Mucosa of stomach (tissue), 1 donor: Measurements from ENCODE around the gene FHOD3.
"Not testable (repeated sequence)": the region's sequence is repeated elsewhere in the genome, so short reads cannot be mapped to it uniquely, and the experiment has no call there.

Experiments used
- H3K27me3 ChIP-seq: one replicate; pipeline ENCODE4 v1.7.0; 2013; ENCODE audit warnings: mild to moderate bottlenecking, low read length; ENCODE audit not compliant: control insufficient read depth, insufficient read depth
- H3K36me3 ChIP-seq: one replicate; pipeline ENCODE4 v1.7.0; 2013; ENCODE audit warnings: low read length; ENCODE audit not compliant: control insufficient read depth, insufficient read depth
- H3K4me1 ChIP-seq: one replicate; pipeline ENCODE4 v1.7.0; 2013; ENCODE audit warnings: mild to moderate bottlenecking, low read length; ENCODE audit not compliant: control insufficient read depth, insufficient read depth
- H3K4me3 ChIP-seq: one replicate; pipeline ENCODE4 v1.7.0; 2013; ENCODE audit warnings: low read length
- H3K9ac ChIP-seq: one replicate; pipeline ENCODE4 v1.7.0; 2013; ENCODE audit warnings: mild to moderate bottlenecking, low read length, moderate library complexity
- H3K9me3 ChIP-seq: one replicate; pipeline ENCODE4 v1.7.0; 2013; ENCODE audit warnings: mild to moderate bottlenecking, low read length, moderate library complexity; ENCODE audit not compliant: control insufficient read depth
- donor health status: Pancreatic carcinoma.

The FHOD3 gene

GRCh38 chr18:36717422-36718110 is 420.1 kb downstream of the FHOD3 start:
- H3K4me1 ChIP-seq: no peaks in the 10 kb centered on the region
- no peak overlapping the region for H3K4me3 ChIP-seq
- H3K9me3 ChIP-seq: no peaks in the 10 kb centered on the region
- H3K27me3 ChIP-seq: no peaks in the 10 kb centered on the region
- H3K36me3 ChIP-seq: no peaks in the 10 kb centered on the region
- no peak overlapping the region for H3K9ac ChIP-seq

DNA sequence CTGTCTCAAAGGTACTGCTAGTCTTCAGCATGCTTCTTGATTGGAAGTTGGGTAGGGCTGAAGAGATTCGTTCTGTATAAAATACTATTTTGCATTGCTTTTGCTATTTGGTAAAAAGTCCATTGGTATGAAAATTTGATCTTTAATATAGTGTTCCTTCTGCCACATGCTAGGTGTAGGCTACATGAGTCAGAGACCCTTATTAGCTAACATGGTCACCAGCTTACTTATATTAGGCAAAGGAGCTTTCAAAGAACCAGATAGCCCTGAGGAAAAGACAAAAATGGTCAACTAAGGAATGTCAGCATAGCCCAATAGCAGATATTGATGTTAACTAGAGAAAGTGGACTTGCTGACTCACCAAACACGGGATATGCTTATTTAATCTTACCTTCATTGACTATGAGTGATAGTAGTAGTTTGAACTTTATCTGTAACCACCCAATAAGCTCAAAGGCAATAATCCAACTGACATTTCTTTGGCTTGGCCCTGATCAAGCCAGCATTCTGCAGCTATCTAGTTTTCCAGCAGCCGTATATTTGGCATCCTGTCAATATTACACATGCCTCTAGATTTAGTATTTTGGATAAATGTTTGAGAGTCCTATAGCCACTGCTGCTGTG is 421.3 kb downstream of the FHOD3 start:
- Histone ChIP-seq H3K36me3 (no peaks in the 10 kb centered on the region), H3K9me3 (no peaks in the 10 kb centered on the region), H3K4me3 (no peak overlapping the region), H3K4me1 (no peaks in the 10 kb centered on the region), H3K27me3 (no peaks in the 10 kb centered on the region), H3K9ac (no peak overlapping the region)

GRCh38 chr18:36719630-36720029 is 422.1 kb downstream of the FHOD3 start:
- Histone ChIP-seq H3K9ac (no peak overlapping the region), H3K36me3 (no peaks in the 10 kb centered on the region), H3K9me3 (no peaks in the 10 kb centered on the region), H3K4me1 (no peaks in the 10 kb centered on the region), H3K27me3 (no peaks in the 10 kb centered on the region), H3K4me3 (no peak overlapping the region)

GRCh38 chr18:36721351-36721750 is 423.8 kb downstream of the FHOD3 start:
- H3K9ac ChIP-seq, H3K27me3 ChIP-seq, H3K36me3 ChIP-seq, H3K4me3 ChIP-seq, H3K9me3 ChIP-seq, H3K4me1 ChIP-seq: not testable (repeated sequence)

GRCh38 chr18:36724169-36724568 is 426.7 kb downstream of the FHOD3 start:
- H3K27me3 ChIP-seq: no peaks in the 10 kb centered on the region
- no peaks in the 10 kb centered on the region for H3K36me3 ChIP-seq
- no peak overlapping the region for H3K9ac ChIP-seq
- no peaks in the 10 kb centered on the region for H3K9me3 ChIP-seq
- no peak overlapping the region for H3K4me3 ChIP-seq
- H3K4me1 ChIP-seq: no peaks in the 10 kb centered on the region

GRCh38 chr18:36724591-36725001 is 427.1 kb downstream of the FHOD3 start:
- H3K36me3 ChIP-seq: no peaks in the 10 kb centered on the region
- no peak overlapping the region for H3K9ac ChIP-seq
- no peaks in the 10 kb centered on the region for H3K9me3 ChIP-seq
- no peaks in the 10 kb centered on the region for H3K4me1 ChIP-seq
- H3K4me3 ChIP-seq: no peak overlapping the region
- no peaks in the 10 kb centered on the region for H3K27me3 ChIP-seq

DNA sequence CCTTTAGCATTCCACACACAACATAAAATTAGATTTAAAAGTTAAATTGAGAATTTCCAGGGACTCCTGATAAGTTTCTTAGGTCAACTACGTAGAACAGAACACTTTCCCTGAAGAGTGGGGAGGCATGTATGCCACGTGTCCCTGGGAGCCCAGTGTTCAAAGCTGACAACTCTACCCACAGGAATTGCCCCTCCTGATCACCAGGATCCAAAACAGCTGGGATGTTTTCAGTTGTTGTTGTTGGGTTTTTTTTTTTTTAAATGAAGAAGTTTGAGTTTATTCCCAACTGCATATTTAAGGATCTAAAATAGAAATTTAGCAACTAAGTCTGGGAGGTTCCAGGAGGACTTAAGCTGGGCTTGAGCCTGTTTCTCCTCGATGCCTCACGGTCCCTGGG is 430.8 kb downstream of the FHOD3 start:
- Histone ChIP-seq H3K4me1 (no peaks in the 10 kb centered on the region), H3K27me3 (no peaks in the 10 kb centered on the region), H3K9me3 (no peaks in the 10 kb centered on the region), H3K9ac (no peak overlapping the region), H3K4me3 (no peak overlapping the region), H3K36me3 (no peaks in the 10 kb centered on the region)

DNA sequence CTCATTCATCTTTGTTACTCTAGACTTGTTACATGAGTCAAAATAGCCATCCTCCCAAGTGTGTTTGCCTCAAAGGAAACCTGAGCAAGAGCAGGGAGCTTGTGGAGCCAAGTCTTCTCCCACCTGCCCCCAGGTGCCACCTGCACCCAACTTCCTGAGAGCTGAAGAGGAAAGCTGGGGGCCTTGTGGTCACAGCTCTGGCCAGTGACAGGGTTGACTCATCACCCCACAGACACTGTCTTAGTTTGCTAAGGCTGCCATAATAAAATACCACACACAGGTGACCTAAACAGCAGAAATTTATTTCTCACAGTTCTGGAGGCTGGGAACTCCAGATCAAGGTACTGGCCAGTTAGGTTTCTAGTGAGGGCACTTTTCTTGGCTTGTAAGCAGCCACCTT is 431.7 kb downstream of the FHOD3 start:
- Histone ChIP-seq H3K27me3 (no peaks in the 10 kb centered on the region), H3K9me3 (no peaks in the 10 kb centered on the region), H3K9ac (no peak overlapping the region), H3K36me3 (no peaks in the 10 kb centered on the region), H3K4me1 (no peaks in the 10 kb centered on the region), H3K4me3 (no peak overlapping the region)

GRCh38 chr18:36732264-36732663 is 434.8 kb downstream of the FHOD3 start:
- Histone ChIP-seq H3K27me3 (no peaks in the 10 kb centered on the region), H3K4me1 (no peaks in the 10 kb centered on the region), H3K9me3 (no peaks in the 10 kb centered on the region), H3K4me3 (no peak overlapping the region), H3K36me3 (no peaks in the 10 kb centered on the region), H3K9ac (no peak overlapping the region)

- Histone ChIP-seq H3K36me3 (no peaks in the 10 kb centered on the region), H3K4me3 (no peak overlapping the region), H3K27me3 (no peaks in the 10 kb centered on the region), H3K4me1 (no peaks in the 10 kb centered on the region), H3K9ac (no peak overlapping the region), H3K9me3 (no peaks in the 10 kb centered on the region)
These were observed 435.6 kb downstream of the FHOD3 start for GRCh38 chr18:36733150-36733549.

DNA sequence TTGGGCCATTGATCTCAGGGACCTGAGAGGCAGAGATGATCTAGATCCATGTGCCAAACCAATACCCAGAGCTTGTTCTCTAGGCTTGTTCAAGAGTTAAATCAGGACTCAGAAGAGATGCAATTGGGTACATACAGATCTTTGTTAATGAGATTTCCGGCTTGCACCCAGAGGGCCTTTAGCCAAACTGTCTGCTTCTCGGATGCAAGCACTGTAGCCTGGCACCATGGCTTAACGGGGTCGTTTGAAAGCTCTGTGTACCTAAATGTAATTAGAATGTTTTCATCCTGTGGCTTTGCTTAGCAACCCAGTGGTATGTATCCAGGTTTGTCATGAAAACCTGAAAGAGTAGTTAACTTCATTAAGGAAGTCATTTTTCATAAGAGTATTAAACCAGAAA is 437.1 kb downstream of the FHOD3 start:
- Histone ChIP-seq H3K9me3 (no peaks in the 10 kb centered on the region), H3K36me3 (no peaks in the 10 kb centered on the region)

GRCh38 chr18:36735130-36735529 is 437.6 kb downstream of the FHOD3 start:
- no peaks in the 10 kb centered on the region for H3K9me3 ChIP-seq
- H3K27me3 ChIP-seq: no peaks in the 10 kb centered on the region
- H3K9ac ChIP-seq: no peak overlapping the region
- no peaks in the 10 kb centered on the region for H3K4me1 ChIP-seq
- no peak overlapping the region for H3K4me3 ChIP-seq
- H3K36me3 ChIP-seq: no peaks in the 10 kb centered on the region

More for the DNA sequence above, 437.1 kb downstream of the FHOD3 start:
- H3K27me3 ChIP-seq: no peaks in the 10 kb centered on the region
- no peak overlapping the region for H3K9ac ChIP-seq
- H3K4me3 ChIP-seq: no peak overlapping the region
- no peaks in the 10 kb centered on the region for H3K4me1 ChIP-seq
